ENCODE data around the gene TRIP11.

DNA sequence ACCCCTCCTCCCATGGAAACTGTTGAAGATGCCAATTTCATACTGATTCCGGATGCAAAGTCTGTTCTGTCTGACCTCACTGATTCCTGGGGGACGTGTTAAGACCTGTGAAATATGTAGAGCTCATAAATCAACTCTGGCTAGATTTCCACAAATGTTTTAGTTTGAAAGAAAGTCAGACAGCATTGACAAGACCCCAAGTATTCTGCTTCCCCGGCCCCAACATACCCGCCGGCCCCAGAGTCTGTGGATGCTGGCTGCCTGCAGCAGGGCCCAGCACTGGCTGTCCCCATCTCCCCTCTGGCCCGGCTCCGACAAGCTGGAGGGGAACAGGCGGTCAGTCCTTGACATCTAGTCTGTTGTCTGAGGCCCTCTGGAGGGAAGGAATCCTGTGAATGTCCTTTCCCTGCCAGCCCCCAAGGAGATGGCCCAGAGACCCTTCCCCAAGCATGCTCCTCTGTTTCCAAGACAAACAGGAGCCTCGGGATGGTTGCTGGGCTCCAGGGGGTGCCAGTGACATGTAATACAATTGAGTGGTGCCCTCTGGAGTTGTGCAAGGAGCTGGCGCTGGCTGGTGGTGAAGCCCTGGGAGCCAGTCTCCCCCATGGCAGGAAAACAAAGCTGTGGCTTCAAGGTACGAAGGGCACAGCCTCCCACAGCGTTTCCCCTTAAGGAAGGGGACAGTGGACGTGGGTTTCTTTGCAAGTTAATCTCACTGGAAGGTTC lies 114.7 kb downstream of the TRIP11 start:
- TF ChIP-seq, protein P1, sequence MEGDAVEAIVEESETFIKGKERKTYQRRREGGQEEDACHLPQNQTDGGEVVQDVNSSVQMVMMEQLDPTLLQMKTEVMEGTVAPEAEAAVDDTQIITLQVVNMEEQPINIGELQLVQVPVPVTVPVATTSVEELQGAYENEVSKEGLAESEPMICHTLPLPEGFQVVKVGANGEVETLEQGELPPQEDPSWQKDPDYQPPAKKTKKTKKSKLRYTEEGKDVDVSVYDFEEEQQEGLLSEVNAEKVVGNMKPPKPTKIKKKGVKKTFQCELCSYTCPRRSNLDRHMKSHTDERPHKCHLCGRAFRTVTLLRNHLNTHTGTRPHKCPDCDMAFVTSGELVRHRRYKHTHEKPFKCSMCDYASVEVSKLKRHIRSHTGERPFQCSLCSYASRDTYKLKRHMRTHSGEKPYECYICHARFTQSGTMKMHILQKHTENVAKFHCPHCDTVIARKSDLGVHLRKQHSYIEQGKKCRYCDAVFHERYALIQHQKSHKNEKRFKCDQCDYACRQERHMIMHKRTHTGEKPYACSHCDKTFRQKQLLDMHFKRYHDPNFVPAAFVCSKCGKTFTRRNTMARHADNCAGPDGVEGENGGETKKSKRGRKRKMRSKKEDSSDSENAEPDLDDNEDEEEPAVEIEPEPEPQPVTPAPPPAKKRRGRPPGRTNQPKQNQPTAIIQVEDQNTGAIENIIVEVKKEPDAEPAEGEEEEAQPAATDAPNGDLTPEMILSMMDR (IDR thresholded peaks at IDR 0.05): no peak
- no peak for TF ChIP-seq TCF7L2 (IDR thresholded peaks at IDR 0.05; ENCODE audit: low read depth, low read length)
- TF ChIP-seq POLR2AphosphoS5 (IDR thresholded peaks at IDR 0.05; ENCODE audit: low read depth, low read length): no peak

All from Panc1 (cell line).